HEK293T (cell line): Measurements from ENCODE around the gene TIMP4.

ENCODE experiments used
- BHLHE40 ChIP-seq: fragments of 450-650 bp; IDR thresholded peaks from 2 replicates; pipeline ENCODE4 v1.6.1; 2016; ENCODE audit warnings: mild to moderate bottlenecking, moderate library complexity, borderline replicate concordance
- FOXA1 ChIP-seq: fragments of 450-650 bp; IDR thresholded peaks from 2 replicates; pipeline ENCODE4 v1.6.1; 2016; ENCODE audit warnings: mild to moderate bottlenecking
- FOXM1 ChIP-seq: fragments of 450-650 bp; IDR thresholded peaks from 2 replicates; pipeline ENCODE4 v1.6.1; 2017; ENCODE audit warnings: mild to moderate bottlenecking, borderline replicate concordance
- HDGF ChIP-seq: fragments of 450-650 bp; IDR thresholded peaks from 2 replicates; pipeline ENCODE4 v1.6.1; 2017; ENCODE audit warnings: antibody characterized with exemption, borderline replicate concordance
- L3MBTL2 ChIP-seq: fragments of 450-650 bp; conservative IDR thresholded peaks from 2 replicates; pipeline ENCODE4 v1.6.1; 2016; ENCODE audit warnings: mild to moderate bottlenecking
- PKNOX1 ChIP-seq: fragments of 450-650 bp; IDR thresholded peaks from 2 replicates; pipeline ENCODE4 v1.6.1; 2016
- SP1 ChIP-seq: fragments of 450-650 bp; IDR thresholded peaks from 2 replicates; pipeline ENCODE4 v1.6.1; 2017
- SUZ12 ChIP-seq: fragments of 450-650 bp; IDR thresholded peaks from 2 replicates; pipeline ENCODE4 v1.6.1; 2016; ENCODE audit warnings: mild to moderate bottlenecking

GRCh38 chr3:12191559-12191958 lies 32.8 kb upstream of the TIMP4 start:
- TF ChIP-seq PKNOX1 (no peak), FOXM1 (no peak), SP1 (no peak), FOXA1 (no peak), L3MBTL2 (no peak), HDGF (no peak), SUZ12 (no peak), BHLHE40 (no peak)
